IMR-90 (cell line): ENCODE results near the gene NR2C1. TPM values are rescaled to one million over a fixed set of nuclear protein-coding genes. Genes with fewer than 3 reads are reported as not detected.
"Not testable (repeated sequence)": the region's sequence is repeated elsewhere in the genome, so short reads cannot be mapped to it uniquely, and the experiment has no call there.

Experiments
- ATAC-seq: fragments of 200-7000 bp; cut with Tn5 transposase; 2 replicates; pipeline ENCODE4 v1.9.1; 2020; ENCODE audit warnings: low read depth, mild to moderate bottlenecking, moderate library complexity
- BruUV-seq: library from RNA; stranded (reverse); fragments of 400-500 nt; replicated peaks from 2 replicates; lab custom pipeline; 2021; lab: Mats Ljungman, UMichigan
- CTCF ChIA-PET: fragments of 300-600 bp; formaldehyde crosslinking; extraction: SDS; loops from one replicate; lab custom pipeline; 2021; ENCODE audit warnings: antibody characterized with exemption; lab: Yijun Ruan, JAX
- POLR2A ChIA-PET: fragments of 300-600 bp; sonication (Branson Sonifier 250); formaldehyde crosslinking; loops from one replicate; lab custom pipeline; 2022; ENCODE audit warnings: antibody characterized with exemption; ENCODE audit not compliant: unreplicated experiment; lab: Charles Lee
- DNase-seq: peaks from one replicate; pipeline ENCODE4 v3.0.0; 2013
- H2AFZ ChIP-seq: replicated peaks from 2 replicates; pipeline ENCODE3; 2013; ENCODE audit warnings: low read length, mild to moderate bottlenecking; ENCODE audit not compliant: poor library complexity
- H2AK5ac ChIP-seq: 2 replicates; pipeline ENCODE4 v1.6.1; 2013; ENCODE audit warnings: low read depth, low read length, inconsistent platforms
- H2AK9ac ChIP-seq: replicated peaks from 2 replicates; pipeline ENCODE3; 2013; ENCODE audit warnings: mild to moderate bottlenecking, low read depth, low read length, moderate library complexity; ENCODE audit not compliant: poor library complexity
- H2BK120ac ChIP-seq: 2 replicates; pipeline ENCODE4 v1.6.1; 2013; ENCODE audit warnings: low read depth, low read length, inconsistent platforms
- H2BK15ac ChIP-seq: 3 replicates; pipeline ENCODE4 v1.6.1; 2013; ENCODE audit warnings: low read depth, low read length, inconsistent platforms
- H2BK20ac ChIP-seq: 2 replicates; pipeline ENCODE4 v1.6.1; 2013; ENCODE audit warnings: low read depth, mild to moderate bottlenecking, inconsistent platforms, low read length, moderate library complexity
- H2BK5ac ChIP-seq: 2 replicates; pipeline ENCODE4 v1.6.1; 2013; ENCODE audit warnings: mild to moderate bottlenecking, low read depth, low read length, inconsistent platforms; ENCODE audit not compliant: poor library complexity, severe bottlenecking
- H3K14ac ChIP-seq: replicated peaks from 2 replicates; pipeline ENCODE4 v1.6.1; 2013; ENCODE audit warnings: low read depth, low read length, inconsistent platforms
- H3K18ac ChIP-seq: 2 replicates; pipeline ENCODE4 v1.6.1; 2013; ENCODE audit warnings: low read depth, low read length, control low read depth
- H3K23ac ChIP-seq: 2 replicates; pipeline ENCODE4 v1.6.1; 2013; ENCODE audit warnings: low read depth, low read length, inconsistent platforms
- H3K27ac ChIP-seq: 2 replicates; pipeline ENCODE4 v1.5.1; 2013; ENCODE audit warnings: mild to moderate bottlenecking, control low read depth, low read length; ENCODE audit not compliant: insufficient read depth
- H3K27me3 ChIP-seq: 2 replicates; pipeline ENCODE4 v1.6.1; 2013; ENCODE audit warnings: low read length; ENCODE audit not compliant: control insufficient read depth, insufficient read depth
- H3K36me3 ChIP-seq: 2 replicates; pipeline ENCODE4 v1.6.1; 2013; ENCODE audit warnings: low read length, mixed read lengths; ENCODE audit not compliant: control insufficient read depth, insufficient read depth
- H3K4ac ChIP-seq: 2 replicates; pipeline ENCODE4 v1.6.1; 2013; ENCODE audit warnings: low read depth, low read length, inconsistent platforms
- H3K4me1 ChIP-seq: 2 replicates; pipeline ENCODE4 v1.6.1; 2013; ENCODE audit warnings: low read length, mixed read lengths; ENCODE audit not compliant: control insufficient read depth, insufficient read depth
- H3K4me2 ChIP-seq: 2 replicates; pipeline ENCODE4 v1.6.1; 2013; ENCODE audit warnings: low read depth, mild to moderate bottlenecking, control low read depth, low read length, moderate library complexity
- H3K4me3 ChIP-seq: 2 replicates; pipeline ENCODE4 v1.5.1; 2013; ENCODE audit warnings: low read depth, mild to moderate bottlenecking, control low read depth, low read length, moderate library complexity; ENCODE audit not compliant: insufficient read depth
- H3K56ac ChIP-seq: 2 replicates; pipeline ENCODE4 v1.6.1; 2013; ENCODE audit warnings: low read length, inconsistent platforms; ENCODE audit not compliant: insufficient read depth; ENCODE audit errors: extremely low read depth
- H3K79me1 ChIP-seq, 2 experiments: 2 replicates each; pipeline ENCODE4 v1.6.1; 2013; ENCODE audit warnings: low read length in 2 of 2, inconsistent platforms in 1 of 2, low read depth in 1 of 2
- H3K9ac ChIP-seq: 2 replicates; pipeline ENCODE4 v1.6.1; 2013; ENCODE audit warnings: low read depth, low read length, control low read depth
- H3K9me1 ChIP-seq: 2 replicates; pipeline ENCODE4 v1.6.1; 2013; ENCODE audit warnings: low read length, inconsistent platforms; ENCODE audit not compliant: insufficient read depth
- H3K9me3 ChIP-seq: 2 replicates; pipeline ENCODE4 v1.6.1; 2013; ENCODE audit warnings: low read length; ENCODE audit not compliant: control insufficient read depth, insufficient read depth
- H4K20me1 ChIP-seq: 2 replicates; pipeline ENCODE4 v1.6.1; 2013; ENCODE audit warnings: low read length, inconsistent platforms; ENCODE audit not compliant: insufficient read depth
- H4K5ac ChIP-seq: 2 replicates; pipeline ENCODE4 v1.6.1; 2013; ENCODE audit warnings: mild to moderate bottlenecking, low read depth, low read length, control low read depth
- H4K8ac ChIP-seq, 2 experiments: 2 replicates each; pipeline ENCODE4 v1.6.1; 2013; ENCODE audit warnings: low read depth in 2 of 2, low read length in 2 of 2, control low read depth in 1 of 2, inconsistent platforms in 1 of 2
- H4K91ac ChIP-seq: 2 replicates; pipeline ENCODE4 v1.6.1; 2013; ENCODE audit warnings: low read depth, low read length, inconsistent platforms; ENCODE audit not compliant: insufficient read depth
- WGBS, 2 experiments: methylation state at CpG; one replicate each; pipeline versions ENCODE4 v1.1.5 to v1.1.7; 2013; ENCODE audit warnings: missing lambda C conversion rate in 2 of 2; ENCODE audit not compliant: insufficient read length in 1 of 2; ENCODE audit errors: extremely low coverage in 2 of 2; 5-methylcytosine and 5-hydroxymethylcytosine counted together
- dilution Hi-C: fragments of 300-500 bp; cut with HindIII; formaldehyde crosslinking; loops from one replicate; pipeline ENCODE4 v1.14.3; 2018; ENCODE audit warnings: low sequenced_read_pairs; ENCODE audit not compliant: unreplicated experiment
- in situ Hi-C: fragments of 300-500 bp; cut with MboI; formaldehyde crosslinking; loops from 3 replicates; pipeline ENCODE4 v1.14.3; 2019; ENCODE audit warnings: low sequenced_read_pairs, inconsistent platforms, mixed read lengths
- intact Hi-C: fragments of 100-400 bp; cut with micrococcal nuclease; formaldehyde crosslinking; loops from 2 replicates; pipeline ENCODE4 v1.10.0; 2022
- polyA plus RNA-seq, 3 experiments: library from polyadenylated mRNA; depleted of rRNA; stranded (reverse); fragments of >200 nt; gene quantifications; 2 replicates each; pipeline ENCODE4 v1.2.3, GENCODE V29; 2012; ENCODE audit warnings: low replicate concordance in 1 of 3
- total RNA-seq: library from RNA; depleted of rRNA; stranded (reverse); fragments of >200 nt; gene quantifications from 2 replicates; pipeline ENCODE4 v1.2.3, GENCODE V29; 2012

Gene NR2C1
- total and polyA plus RNA-seq, 2 of the 4 experiments (the other 2 are of a cell fraction): 12.7 to 14.1 TPM

- BruUV-seq, H2AK5ac ChIP-seq, H4K8ac ChIP-seq, ATAC-seq, H3K4ac ChIP-seq, H3K9ac ChIP-seq, H3K27me3 ChIP-seq, H4K20me1 ChIP-seq, H3K36me3 ChIP-seq, dilution Hi-C loops, H3K56ac ChIP-seq, POLR2A ChIA-PET, H3K4me2 ChIP-seq, in situ Hi-C loops, CTCF ChIA-PET, H3K23ac ChIP-seq, H3K9me1 ChIP-seq, DNase-seq, H2BK120ac ChIP-seq, intact Hi-C loops, H2AFZ ChIP-seq, H2BK15ac ChIP-seq, H4K5ac ChIP-seq, H3K9me3 ChIP-seq, H2AK9ac ChIP-seq, H3K4me3 ChIP-seq, H2BK20ac ChIP-seq, H4K91ac ChIP-seq, H3K18ac ChIP-seq, H3K14ac ChIP-seq, H3K27ac ChIP-seq, H2BK5ac ChIP-seq, H3K4me1 ChIP-seq: not testable (repeated sequence)
- no CpG with 5 or more reads among the region's 3 CpGs for WGBS, 2 experiments
- H3K79me1 ChIP-seq: peaks cover 22 to 33% of the 10 kb centered on the region in 2 experiments
Measured at GRCh38 chr12:94993855-94994254, 79.6 kb downstream of the NR2C1 start.
